SU-DHL-6 (cell line): ENCODE results near the gene PEX7.
"Not testable (repeated sequence)": the region's sequence is repeated elsewhere in the genome, so short reads cannot be mapped to it uniquely, and the experiment has no call there.

Experiments
- H2AFZ ChIP-seq: fragments of 200-600 bp; sonication (generic); 2 replicates; pipeline ENCODE4 v1.6.1; 2014; ENCODE audit warnings: low read depth, mild to moderate bottlenecking, moderate library complexity, mixed read lengths, antibody characterized with exemption, low read length; ENCODE audit not compliant: severe bottlenecking
- H3F3A ChIP-seq: fragments of 200-600 bp; shearing (Covaris generic); 2 replicates; pipeline ENCODE4 v1.6.0; 2016; ENCODE audit warnings: antibody characterized with exemption, mild to moderate bottlenecking; ENCODE audit not compliant: insufficient read depth
- H3K27ac ChIP-seq: fragments of 200-600 bp; sonication (generic); 2 replicates; pipeline ENCODE4 v1.5.1; 2016; ENCODE audit warnings: low read depth, mild to moderate bottlenecking, low read length, moderate library complexity, mixed read lengths
- H3K27me3 ChIP-seq: fragments of 200-600 bp; sonication (generic), shearing (Covaris generic); 2 replicates; pipeline ENCODE4 v1.6.0; 2014; ENCODE audit warnings: mild to moderate bottlenecking, low read length
- H3K36me3 ChIP-seq: fragments of 200-600 bp; sonication (generic); 2 replicates; pipeline ENCODE4 v1.6.1; 2014; ENCODE audit warnings: mild to moderate bottlenecking, low read length, mixed read lengths
- H3K4me2 ChIP-seq: fragments of 300-600, 200-600 bp; shearing (Covaris generic), sonication (generic); 2 replicates; pipeline ENCODE4 v1.6.0; 2014; ENCODE audit warnings: low read length, low read depth, mild to moderate bottlenecking; ENCODE audit not compliant: poor library complexity, severe bottlenecking
- H3K4me3 ChIP-seq: fragments of 200-600 bp; sonication (generic); 2 replicates; pipeline ENCODE4 v1.5.1; 2014; ENCODE audit warnings: antibody characterized with exemption, low read length, mild to moderate bottlenecking, mixed read lengths; ENCODE audit not compliant: insufficient read depth, poor library complexity, severe bottlenecking
- H3K79me2 ChIP-seq: fragments of 200-600 bp; sonication (generic); 2 replicates; pipeline ENCODE4 v1.6.1; 2014; ENCODE audit warnings: mild to moderate bottlenecking, low read length, moderate library complexity; ENCODE audit not compliant: insufficient read depth
- H3K9ac ChIP-seq: fragments of 200-600 bp; sonication (generic); 2 replicates; pipeline ENCODE4 v1.7.0; 2014; ENCODE audit warnings: mild to moderate bottlenecking, low read length
- H3K9me2 ChIP-seq: fragments of 200-600 bp; sonication (generic); replicated peaks from 2 replicates; pipeline ENCODE4 v1.6.1; 2014; ENCODE audit warnings: low read length; ENCODE audit not compliant: insufficient read depth
- H3K9me3 ChIP-seq: fragments of 200-600 bp; sonication (generic); 2 replicates; pipeline ENCODE4 v1.6.1; 2014; ENCODE audit warnings: low read length, mixed read lengths; ENCODE audit not compliant: insufficient read depth
- H4K20me1 ChIP-seq: fragments of 200-600 bp; sonication (generic); 2 replicates; pipeline ENCODE4 v1.6.1; 2014; ENCODE audit warnings: low read depth, mild to moderate bottlenecking, antibody characterized with exemption, low read length, moderate library complexity, mixed read lengths
- EZH2phosphoT487 ChIP-seq: fragments of 200-600 bp; sonication (generic), shearing (Covaris generic); conservative IDR thresholded peaks from 2 replicates; pipeline ENCODE4 v1.6.1; 2018; ENCODE audit warnings: mild to moderate bottlenecking, antibody characterized with exemption, low read length, moderate library complexity, mixed read lengths
- TF ChIP-seq, protein P1 (sequence below): fragments of 200-600 bp; sonication (generic); IDR thresholded peaks from one replicate; pipeline ENCODE4 v1.5.1; 2017; ENCODE audit warnings: antibody characterized with exemption, mild to moderate bottlenecking, low read length, moderate library complexity; ENCODE audit not compliant: insufficient read depth, poor library complexity, severe bottlenecking

PEX7 gene

DNA sequence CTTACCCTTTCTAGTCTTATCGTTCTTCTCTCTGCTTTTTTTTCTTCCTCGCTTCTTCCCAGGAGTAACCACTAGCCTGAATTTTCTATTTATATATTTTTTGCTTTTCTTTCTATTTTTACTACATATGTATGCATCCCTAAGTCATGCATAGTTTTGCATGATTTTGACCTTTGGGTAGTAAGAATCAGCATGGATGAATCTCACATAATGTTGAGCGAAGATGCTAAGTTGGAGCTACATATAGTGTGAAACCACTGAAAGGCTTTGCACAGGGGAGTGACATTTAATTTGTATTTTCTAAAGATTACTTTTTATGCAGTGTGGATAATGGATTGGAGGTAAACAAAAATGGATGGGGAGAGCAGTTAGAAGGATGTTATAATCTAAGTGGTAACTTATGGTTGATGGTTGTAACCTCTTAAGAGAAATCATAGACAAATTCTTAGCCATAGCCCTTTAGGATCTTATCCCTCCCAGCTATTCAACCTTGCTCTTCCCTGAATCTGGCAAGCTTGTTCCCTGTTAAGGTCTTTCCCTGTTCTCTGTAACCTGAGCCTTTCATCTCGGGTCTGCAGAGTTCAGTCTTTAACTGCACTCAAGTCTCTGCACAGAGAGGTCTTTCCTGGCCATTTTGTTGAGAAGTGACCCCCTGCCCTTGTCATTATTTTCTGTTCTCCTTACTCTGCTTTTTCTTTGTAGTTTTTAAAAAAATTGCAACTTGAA is 18.0 kb downstream of the PEX7 start:
- no peaks in the 10 kb centered on the region for H3K27me3 ChIP-seq
- H3K27ac ChIP-seq, result no peak overlapping the region
- TF ChIP-seq, protein P1, sequence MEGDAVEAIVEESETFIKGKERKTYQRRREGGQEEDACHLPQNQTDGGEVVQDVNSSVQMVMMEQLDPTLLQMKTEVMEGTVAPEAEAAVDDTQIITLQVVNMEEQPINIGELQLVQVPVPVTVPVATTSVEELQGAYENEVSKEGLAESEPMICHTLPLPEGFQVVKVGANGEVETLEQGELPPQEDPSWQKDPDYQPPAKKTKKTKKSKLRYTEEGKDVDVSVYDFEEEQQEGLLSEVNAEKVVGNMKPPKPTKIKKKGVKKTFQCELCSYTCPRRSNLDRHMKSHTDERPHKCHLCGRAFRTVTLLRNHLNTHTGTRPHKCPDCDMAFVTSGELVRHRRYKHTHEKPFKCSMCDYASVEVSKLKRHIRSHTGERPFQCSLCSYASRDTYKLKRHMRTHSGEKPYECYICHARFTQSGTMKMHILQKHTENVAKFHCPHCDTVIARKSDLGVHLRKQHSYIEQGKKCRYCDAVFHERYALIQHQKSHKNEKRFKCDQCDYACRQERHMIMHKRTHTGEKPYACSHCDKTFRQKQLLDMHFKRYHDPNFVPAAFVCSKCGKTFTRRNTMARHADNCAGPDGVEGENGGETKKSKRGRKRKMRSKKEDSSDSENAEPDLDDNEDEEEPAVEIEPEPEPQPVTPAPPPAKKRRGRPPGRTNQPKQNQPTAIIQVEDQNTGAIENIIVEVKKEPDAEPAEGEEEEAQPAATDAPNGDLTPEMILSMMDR, result no peak
- TF ChIP-seq EZH2phosphoT487, result no peak
- no peak overlapping the region for H2AFZ ChIP-seq
- no peak overlapping the region for H3K4me3 ChIP-seq
- no peak overlapping the region for H3K9ac ChIP-seq
- no peaks in the 10 kb centered on the region for H3K79me2 ChIP-seq
- H3K9me3 ChIP-seq, result no peaks in the 10 kb centered on the region
- H3F3A ChIP-seq, result no peaks in the 10 kb centered on the region
- H3K9me2 ChIP-seq, result no peaks in the 10 kb centered on the region
- H4K20me1 ChIP-seq, result no peaks in the 10 kb centered on the region
- no peak overlapping the region for H3K4me2 ChIP-seq
- no peaks in the 10 kb centered on the region for H3K36me3 ChIP-seq

DNA sequence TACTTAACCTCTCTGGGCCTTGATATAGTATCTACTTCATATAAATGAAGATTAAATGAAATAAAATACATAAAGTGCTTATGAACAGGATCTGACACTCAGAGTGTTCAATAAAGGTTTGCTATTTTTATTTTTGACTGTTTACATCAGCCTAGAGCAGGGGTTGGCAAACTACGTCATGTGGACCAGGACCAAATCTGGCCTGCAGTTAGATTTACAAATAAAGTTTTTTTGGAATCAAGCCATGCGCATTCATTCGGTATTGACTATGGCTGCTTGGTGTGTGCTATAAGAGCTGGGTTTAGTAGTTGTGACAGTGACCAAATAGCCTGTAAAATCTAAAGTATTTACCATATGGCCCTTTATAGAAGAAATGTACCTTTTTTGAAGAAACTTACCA is 20.8 kb downstream of the PEX7 start:
- Histone ChIP-seq H3F3A (no peaks in the 10 kb centered on the region), H3K9me3 (no peaks in the 10 kb centered on the region), H3K4me3 (no peak overlapping the region), H3K4me2 (no peak overlapping the region), H3K79me2 (no peaks in the 10 kb centered on the region), H3K9me2 (no peaks in the 10 kb centered on the region), H3K27me3 (no peaks in the 10 kb centered on the region), H3K36me3 (no peaks in the 10 kb centered on the region), H3K9ac (no peak overlapping the region), H4K20me1 (no peaks in the 10 kb centered on the region), H3K27ac (no peak overlapping the region), H2AFZ (no peak overlapping the region)
- TF ChIP-seq, protein P1, result no peak
- no peak for TF ChIP-seq EZH2phosphoT487

DNA sequence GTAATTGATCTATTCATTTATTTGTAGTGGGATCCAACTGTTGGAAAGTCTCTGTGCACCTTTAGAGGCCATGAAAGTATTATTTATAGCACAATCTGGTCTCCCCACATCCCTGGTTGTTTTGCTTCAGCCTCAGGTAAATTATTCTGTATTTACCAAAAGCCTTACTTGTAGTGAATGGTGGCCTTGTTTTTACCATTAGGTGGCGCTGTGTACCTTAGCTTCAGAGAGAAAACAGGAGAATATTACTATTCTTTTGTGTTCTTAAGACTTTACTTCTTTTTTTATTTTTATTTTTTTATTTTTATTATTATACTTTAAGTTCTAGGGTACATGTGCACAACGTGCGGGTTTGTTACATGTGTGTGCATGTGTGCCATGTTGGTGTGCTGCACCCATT is 23.7 kb downstream of the PEX7 start:
- TF ChIP-seq EZH2phosphoT487, result no peak
- TF ChIP-seq, protein P1, result peak; percentile 41
- no peak overlapping the region for H3K4me2 ChIP-seq
- H2AFZ ChIP-seq, result no peak overlapping the region
- H3K36me3 ChIP-seq, result no peaks in the 10 kb centered on the region
- H3K9me2 ChIP-seq, result no peaks in the 10 kb centered on the region
- H3F3A ChIP-seq, result no peaks in the 10 kb centered on the region
- H3K27ac ChIP-seq, result no peak overlapping the region
- no peaks in the 10 kb centered on the region for H3K27me3 ChIP-seq
- no peaks in the 10 kb centered on the region for H3K79me2 ChIP-seq
- H3K9ac ChIP-seq, result no peak overlapping the region
- H4K20me1 ChIP-seq, result no peaks in the 10 kb centered on the region
- H3K9me3 ChIP-seq, result no peaks in the 10 kb centered on the region
- no peak overlapping the region for H3K4me3 ChIP-seq

DNA sequence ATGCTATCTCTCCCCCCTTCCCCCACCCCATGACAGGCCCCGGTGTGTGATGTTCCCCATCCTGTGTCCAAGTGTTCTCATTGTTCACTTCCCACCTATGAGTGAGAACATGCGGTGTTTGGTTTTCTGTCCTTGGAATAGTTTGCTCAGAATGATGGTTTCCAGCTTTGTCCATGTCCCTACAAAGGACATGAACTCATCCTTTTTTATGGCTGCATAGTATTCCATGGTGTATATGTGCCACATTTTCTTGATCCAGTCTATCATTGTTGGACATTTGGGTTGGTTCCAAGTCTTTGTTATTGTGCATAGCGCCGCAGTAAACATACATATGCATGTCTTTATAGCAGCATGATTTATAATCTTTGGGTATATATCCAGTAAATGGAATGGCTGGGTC is 24.1 kb downstream of the PEX7 start:
- H3K9me2 ChIP-seq, H3K9me3 ChIP-seq, H3K4me2 ChIP-seq, H3K9ac ChIP-seq, H3K27me3 ChIP-seq, H3K4me3 ChIP-seq, H3K27ac ChIP-seq, H2AFZ ChIP-seq, H3F3A ChIP-seq, H3K79me2 ChIP-seq, H4K20me1 ChIP-seq, H3K36me3 ChIP-seq: not testable (repeated sequence)

DNA sequence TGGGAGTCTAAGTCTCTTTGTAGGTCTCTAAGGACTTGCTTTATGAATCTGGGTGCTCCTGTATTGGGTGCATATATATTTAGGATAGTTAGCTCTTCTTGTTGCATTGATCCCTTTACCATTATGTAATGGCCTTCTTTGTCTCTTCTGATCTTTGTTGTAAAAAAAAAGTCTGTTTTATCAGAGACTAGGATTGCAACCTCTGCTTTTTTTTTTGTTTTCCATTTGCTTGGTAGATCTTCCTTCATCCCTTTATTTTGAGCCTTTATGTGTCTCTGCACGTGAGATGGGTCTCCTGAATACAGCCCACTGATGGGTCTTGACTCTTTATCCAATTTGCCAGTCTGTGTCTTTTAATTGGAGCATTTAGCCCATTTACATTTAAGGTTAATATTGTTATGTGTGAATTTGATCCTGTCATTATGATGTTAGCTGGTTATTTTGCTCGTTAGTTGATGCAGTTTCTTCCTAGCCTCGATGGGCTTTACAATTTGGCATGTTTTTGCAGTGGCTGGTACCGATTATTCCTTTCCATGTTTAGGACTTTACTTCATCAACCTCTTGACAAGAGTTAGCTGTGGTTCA is 27.7 kb downstream of the PEX7 start:
- not testable (repeated sequence) for H3K4me2 ChIP-seq, H3K4me3 ChIP-seq, H2AFZ ChIP-seq, H4K20me1 ChIP-seq, H3K36me3 ChIP-seq, H3K9ac ChIP-seq, H3K9me2 ChIP-seq, H3F3A ChIP-seq, H3K9me3 ChIP-seq, H3K27ac ChIP-seq, H3K27me3 ChIP-seq, H3K79me2 ChIP-seq
